Raji (cell line): ENCODE measurements around the gene DVL1.

ENCODE experiments used
- POLR2A ChIP-seq: IDR thresholded peaks from 2 replicates; pipeline ENCODE4 v1.6.1; 2011; ENCODE audit warnings: low read depth, low read length, control low read depth; ENCODE audit not compliant: insufficient read depth

The DVL1 gene

GRCh38 chr1:1298861-1299685 lies 50.1 kb downstream of the DVL1 start:
- 0 out of 2 replicates have a peak, but pooled peaks have one; percentile 8 for TF ChIP-seq POLR2A

- no peak for TF ChIP-seq POLR2A
Measured at GRCh38 chr1:1297802-1298424, 51.3 kb downstream of the DVL1 start.

- TF ChIP-seq POLR2A, result no peak
Measured at GRCh38 chr1:1296070-1297061, 52.9 kb downstream of the DVL1 start.

DNA sequence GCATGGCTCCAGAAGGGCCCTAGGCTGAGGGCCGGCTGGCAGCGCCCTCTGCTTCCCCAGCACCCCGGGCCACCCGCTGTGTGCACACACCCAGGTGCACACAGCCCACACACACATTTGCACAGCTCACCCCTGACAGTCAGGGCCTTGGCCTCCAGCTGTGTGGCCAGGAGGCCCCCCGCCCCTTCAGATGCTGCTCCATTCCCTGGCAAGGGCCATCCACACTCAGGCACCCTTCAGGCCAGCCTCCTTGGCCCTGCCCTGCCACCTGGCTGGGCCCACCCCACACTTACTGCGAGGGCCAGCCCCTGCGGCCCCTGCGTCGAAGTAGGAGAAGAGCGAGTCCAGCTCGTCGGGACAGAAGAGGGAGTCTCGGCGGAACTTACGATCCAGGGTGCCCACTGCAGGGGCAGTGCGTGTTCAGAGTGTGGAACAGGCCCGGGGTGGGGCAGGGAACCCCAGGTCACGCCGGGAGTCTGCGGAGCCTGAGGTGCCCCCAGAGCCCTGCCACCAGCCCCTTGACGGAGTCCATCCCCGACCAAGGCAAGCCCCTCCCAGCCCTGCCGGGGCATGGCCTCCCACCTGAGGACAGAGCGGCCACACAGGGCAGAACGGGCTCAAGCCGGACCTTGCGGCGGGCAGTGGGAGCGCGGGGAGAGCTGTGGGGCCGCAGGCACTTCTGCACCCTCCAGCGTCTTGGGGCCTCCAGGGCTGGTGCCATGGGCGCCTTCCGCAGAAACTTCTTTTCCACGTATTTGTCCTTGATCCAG lies 53.9 kb downstream of the DVL1 start:
- no peak for TF ChIP-seq POLR2A

GRCh38 chr1:1294250-1294890 lies 54.8 kb downstream of the DVL1 start:
- no peak for TF ChIP-seq POLR2A

DNA sequence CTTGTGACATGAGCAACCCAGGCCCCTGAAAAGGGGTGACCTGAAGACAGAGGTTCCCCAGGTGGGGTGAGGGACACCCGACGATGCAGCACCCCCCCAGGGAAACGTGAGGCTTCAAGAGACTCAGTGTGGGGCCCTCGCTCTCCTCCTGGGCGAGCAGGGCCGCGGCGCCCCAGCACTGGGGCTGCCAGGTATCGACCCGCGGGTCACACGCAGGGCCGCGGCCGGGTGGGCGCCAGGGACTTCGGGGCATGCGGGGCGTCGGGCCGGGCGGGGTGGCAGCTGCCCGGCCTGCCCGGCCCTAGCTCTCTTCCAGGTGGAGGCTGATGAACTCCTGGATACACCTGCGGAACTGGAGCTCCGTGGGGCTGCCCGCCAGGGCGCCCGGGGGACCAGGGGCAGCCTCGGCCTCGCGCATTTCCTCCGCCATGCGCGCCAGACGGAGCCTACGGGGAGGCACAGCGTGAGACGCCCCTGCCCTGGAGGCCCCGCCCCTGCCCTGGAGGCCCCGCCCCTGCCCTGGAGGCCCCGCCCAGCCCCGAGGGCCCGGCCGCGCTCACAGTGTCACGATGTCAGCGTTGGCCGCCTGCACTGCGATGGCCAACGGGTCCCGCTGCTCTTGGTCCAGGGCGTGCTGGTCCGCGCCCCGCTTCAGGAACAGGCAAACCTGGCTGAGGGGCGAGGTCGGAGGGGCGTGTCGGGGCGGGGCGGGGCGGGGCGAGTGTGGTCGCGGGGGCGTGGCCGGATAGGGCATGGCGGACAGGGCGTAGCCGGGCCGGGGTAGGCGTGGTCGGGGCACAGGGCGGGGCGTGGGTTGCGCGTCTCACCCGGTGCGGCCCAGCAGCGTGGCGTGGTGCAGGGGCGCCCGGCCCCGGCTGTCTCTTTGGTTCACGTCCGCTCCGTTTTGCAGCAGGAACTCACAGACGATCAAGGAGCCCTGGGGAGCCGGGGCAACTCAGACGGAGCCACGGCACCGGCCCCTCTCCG lies 55.7 kb downstream of the DVL1 start:
- TF ChIP-seq POLR2A, result no peak

DNA sequence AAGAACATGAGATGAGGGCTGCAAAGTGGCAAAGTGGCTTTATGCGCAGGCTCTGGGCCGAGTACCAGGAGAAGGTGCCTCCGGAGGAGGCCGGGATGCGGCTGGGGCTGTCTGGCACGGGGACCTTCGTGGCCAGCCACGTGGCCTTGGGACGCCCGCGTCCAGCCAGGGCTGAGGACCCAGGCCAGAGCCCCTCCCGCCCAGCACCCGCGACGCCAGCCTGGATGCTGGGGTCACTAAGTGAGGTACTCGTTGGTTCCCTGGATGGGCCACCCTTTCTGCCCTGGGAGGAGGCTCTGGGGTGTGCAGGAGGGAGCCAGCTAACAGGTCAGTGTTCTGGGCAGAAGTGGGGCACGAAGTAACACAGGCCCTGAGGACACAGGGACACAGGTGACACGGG lies 56.4 kb downstream of the DVL1 start:
- no peak for TF ChIP-seq POLR2A

GRCh38 chr1:1292442-1292779 lies 56.8 kb downstream of the DVL1 start:
- no peak for TF ChIP-seq POLR2A

GRCh38 chr1:1291548-1292441 lies 57.4 kb downstream of the DVL1 start:
- peak; percentile 30; the same call in 1 of the 2 replicates for TF ChIP-seq POLR2A

- no peak for TF ChIP-seq POLR2A
Measured at GRCh38 chr1:1291023-1291528, 58.1 kb downstream of the DVL1 start.

DNA sequence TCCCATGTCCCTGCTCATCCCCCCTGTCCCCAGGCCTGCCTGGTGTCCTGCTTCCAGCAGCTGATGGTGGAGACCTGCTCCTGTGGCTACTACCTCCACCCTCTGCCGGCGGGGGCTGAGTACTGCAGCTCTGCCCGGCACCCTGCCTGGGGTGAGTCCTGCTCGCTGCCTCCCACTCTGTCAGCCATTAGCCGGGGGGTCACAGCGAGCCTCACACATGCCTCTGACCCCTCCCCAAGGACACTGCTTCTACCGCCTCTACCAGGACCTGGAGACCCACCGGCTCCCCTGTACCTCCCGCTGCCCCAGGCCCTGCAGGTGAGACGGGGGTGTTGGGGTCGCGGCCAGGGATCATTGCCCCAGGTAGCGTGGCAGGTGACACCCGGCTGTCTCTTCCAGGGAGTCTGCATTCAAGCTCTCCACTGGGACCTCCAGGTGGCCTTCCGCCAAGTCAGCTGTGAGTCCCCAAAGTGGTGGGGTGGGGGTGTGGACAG lies 58.9 kb downstream of the DVL1 start:
- no peak for TF ChIP-seq POLR2A
